HG02623 (cell line): Measurements from ENCODE around the gene CLCN6.

Experiments
- ATAC-seq: cut with Tn5 transposase; IDR thresholded peaks from one replicate; pipeline ENCODE4 v1.9.1; 2021; ENCODE audit warnings: moderate library complexity; ENCODE audit not compliant: unreplicated experiment

CLCN6 gene

DNA sequence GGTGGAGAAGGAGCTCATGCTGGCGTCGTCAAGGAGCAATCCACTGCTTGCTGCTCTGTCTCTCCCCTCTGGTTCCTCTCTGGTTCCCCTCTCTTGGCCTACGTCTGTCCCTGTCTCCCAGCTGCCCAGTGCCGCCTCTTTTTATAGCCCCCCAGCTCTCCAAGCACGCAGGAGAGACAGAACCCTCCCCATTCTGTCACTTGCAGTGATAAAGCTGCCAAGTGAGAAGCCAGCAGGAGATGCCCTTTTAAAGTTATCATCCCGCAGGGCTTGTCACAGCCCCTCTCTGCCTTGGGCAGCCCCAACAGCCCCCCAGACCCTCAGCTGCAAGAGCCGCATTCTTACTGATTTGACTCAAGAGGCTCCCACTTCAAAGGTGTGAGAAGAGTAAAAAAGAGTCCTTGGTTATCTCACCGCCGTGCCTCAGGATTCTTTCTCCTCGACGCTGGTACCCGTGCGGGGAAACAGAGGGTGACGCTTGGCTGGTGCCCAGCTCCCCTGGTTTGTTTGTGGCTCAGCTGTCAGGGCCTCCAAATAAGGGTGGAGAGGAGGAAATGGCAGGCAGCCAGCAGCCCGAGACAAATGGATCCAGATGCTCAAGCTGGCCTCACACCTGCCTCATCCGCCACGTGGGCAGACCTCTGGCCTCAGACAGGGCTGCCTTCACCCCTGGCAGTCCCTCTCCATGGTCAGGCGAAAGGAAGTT lies 41.8 kb downstream of the CLCN6 start, which contains the start of gene NPPA:
NPPA (minus strand) TSS at position 117 of the 706 bp plus-strand sequence; CDS start at position 18, 99 bp downstream.
- ATAC-seq = no peak

DNA sequence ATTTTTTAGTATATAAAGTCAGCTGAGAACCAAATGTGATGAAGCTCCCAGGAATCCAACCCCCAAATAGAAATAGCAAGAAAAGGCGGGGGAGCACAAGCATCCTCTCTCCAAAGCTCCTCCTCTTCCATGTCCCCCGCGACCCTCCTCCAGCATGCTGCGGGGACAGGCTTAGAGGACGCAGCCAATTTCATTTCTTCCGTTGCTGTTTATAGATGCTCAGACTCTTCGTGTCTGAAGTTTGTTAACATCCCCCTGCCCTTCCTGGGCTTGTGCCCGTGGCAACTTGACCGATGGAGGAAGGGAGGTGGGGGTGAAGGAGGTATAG lies 42.3 kb downstream of the CLCN6 start:
- ATAC-seq = no peak

DNA sequence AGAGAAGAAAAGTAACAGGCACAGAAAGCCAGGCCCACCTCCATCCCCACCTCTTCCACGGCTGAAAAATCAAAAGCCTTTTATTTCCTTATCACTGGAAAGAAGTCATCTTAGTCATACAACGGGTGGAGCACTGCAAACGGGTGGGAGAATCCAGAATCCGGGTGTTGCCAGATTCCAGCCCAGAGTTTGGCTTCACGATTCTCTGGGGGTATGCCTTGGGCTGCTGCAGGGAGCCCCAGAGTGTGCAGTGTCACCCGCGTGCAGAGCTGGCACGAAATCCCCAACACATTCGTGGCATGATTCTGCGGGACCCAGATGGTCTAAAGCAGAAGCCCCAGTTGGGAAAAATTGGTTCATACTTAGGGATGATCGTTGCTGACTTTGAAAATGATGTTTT lies 44.2 kb downstream of the CLCN6 start:
- no peak for ATAC-seq

DNA sequence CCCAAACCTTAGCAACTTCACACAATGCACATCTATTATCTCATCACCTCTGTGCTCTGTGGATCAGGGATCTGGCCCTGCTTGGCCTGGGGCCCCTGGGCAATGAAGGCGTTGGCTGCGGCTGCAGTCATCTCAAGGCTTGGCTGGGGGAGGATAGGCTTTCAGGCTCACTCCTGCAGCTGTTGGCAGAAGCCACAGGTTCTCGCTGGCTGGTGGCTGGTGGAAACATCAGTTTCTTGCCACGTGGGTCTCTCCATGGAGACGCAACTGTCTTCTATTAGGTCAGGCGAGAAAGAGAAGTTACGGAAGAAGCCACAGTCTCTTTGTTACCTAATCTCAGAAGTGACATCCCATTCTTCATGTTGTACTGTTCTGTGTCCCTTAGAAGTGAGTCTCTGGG lies 45.2 kb downstream of the CLCN6 start:
- no peak for ATAC-seq

DNA sequence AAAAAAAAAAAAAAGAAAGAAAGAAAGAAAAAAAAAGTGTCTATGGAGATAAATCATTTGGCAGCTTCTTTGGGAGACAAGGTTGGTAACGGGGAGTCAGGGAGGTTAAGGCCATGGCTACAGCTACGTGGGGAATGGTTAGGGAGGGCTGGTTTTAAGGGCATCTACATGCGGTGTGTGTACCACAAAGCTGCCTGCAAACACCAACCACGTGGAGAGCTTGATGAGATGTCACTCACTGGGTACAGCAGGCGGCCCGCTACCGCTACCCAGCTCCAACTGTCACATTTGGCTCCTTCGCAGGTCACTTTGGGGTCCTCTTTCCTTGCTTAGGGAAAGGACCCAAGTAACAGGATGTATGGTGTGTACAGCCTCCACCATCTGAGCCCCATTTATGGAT lies 48.5 kb downstream of the CLCN6 start:
- no peak for ATAC-seq

DNA sequence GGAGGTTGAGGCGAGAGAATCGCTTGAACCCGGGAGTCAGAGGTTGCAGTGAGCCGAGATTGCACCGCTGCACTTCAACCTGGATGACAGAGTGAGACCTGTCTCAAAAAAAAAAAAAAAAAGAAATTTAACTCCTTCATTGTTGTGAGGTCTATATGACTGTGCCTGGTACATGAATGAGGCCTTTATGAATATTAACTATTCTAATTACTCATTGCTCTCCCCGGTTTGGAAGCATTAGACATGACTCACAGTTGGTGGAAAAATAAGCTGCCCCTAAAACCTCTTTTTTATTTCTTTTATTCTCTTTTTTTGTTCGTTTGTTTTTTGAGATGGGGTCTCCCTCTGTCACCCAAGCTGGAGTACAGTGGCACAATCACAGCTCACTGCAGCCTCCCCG lies 49.4 kb downstream of the CLCN6 start:
- ATAC-seq = no peak

DNA sequence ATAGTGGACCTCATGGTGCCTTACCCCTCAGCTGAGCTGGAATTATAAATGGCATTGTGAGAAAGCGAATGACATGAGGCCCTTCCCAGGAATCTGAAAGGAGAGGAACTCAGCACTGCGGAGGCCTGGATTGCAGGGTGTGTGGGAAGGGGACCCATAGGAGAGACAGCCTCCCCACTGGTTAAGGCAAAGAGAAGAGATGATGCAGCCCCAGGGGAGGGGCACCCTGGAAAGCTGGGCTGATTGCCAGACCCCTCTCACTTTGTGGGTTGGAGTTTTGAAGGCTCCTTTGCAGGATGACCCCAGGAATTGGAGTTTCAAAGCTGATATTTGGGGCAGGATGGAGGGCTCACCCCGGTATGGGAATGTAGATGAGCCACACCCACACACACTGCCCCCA lies 50.7 kb downstream of the CLCN6 start:
- no peak for ATAC-seq

DNA sequence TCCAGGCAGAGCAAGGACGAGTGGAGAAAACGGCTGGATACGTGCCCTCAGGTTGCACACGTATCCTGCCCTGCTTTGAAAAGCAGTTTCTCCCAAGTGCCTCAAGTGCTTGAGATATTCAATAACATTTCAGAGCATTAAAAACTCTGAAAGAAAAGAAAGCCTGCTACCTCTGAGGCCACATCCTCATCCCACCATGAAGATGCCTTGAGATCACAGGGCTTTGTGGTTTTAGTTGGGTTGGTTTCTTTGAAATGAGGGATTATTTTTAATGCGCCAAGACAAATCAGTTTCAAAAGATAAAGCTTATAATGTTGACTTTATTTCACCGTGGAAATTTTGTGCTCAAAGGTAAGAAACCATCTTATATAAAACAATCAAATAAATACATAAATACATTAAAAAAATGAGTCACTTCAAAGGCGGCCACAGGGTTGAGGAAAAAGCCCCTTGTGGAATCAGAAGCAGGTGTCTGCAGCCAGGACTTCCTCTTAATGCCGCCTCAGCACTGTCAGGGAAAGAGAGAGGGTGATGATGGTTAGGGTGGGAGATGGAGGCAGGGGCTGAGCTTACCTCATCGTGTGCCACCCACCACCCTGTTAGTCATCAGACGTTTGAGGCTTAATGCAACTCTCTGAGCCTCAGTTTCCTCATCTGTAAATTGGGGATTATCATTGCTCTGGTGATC lies 51.3 kb downstream of the CLCN6 start:
- no peak for ATAC-seq

DNA sequence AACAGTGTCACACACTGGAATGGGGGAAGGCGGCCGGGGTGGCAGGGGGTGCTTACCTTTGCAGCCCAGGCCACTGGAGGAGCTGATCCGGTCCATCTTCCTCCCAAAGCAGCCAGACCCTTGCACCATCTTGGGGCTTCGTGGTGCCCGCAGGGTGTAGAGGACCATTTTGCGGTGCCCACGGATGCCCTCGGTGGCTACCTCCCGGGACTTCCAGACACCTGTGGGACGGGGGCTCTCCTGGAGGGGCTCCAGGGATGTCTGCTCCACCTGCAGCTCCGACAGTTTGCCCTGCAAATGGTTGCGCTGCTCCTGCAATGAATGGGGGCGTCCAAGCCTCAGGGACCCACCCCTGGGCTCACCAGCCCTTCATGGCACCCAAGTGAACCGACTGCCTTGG lies 52.2 kb downstream of the CLCN6 start:
- ATAC-seq = no peak

DNA sequence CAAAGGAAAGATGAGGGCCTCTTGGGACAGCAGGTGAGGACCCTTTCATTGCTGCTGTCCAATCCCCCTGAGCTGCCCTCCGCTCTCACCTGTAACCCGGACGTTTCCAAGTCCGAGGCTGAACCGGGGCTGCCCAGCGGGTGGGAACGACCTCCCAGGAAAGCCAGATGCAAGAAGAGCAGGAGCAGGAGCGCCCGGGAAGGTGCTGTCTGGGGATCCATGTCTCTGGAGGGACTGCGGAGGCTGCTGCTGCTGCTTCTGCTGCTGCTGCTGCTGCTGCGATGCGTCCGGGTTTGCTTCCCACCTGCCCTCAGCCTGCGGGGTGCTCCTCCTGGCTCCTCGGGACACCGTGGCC lies 52.6 kb downstream of the CLCN6 start, which contains the start of gene NPPB:
NPPB (minus strand) TSS at position 333 of the 355 bp plus-strand sequence; CDS start at position 221, 112 bp downstream.
- ATAC-seq = no peak

DNA sequence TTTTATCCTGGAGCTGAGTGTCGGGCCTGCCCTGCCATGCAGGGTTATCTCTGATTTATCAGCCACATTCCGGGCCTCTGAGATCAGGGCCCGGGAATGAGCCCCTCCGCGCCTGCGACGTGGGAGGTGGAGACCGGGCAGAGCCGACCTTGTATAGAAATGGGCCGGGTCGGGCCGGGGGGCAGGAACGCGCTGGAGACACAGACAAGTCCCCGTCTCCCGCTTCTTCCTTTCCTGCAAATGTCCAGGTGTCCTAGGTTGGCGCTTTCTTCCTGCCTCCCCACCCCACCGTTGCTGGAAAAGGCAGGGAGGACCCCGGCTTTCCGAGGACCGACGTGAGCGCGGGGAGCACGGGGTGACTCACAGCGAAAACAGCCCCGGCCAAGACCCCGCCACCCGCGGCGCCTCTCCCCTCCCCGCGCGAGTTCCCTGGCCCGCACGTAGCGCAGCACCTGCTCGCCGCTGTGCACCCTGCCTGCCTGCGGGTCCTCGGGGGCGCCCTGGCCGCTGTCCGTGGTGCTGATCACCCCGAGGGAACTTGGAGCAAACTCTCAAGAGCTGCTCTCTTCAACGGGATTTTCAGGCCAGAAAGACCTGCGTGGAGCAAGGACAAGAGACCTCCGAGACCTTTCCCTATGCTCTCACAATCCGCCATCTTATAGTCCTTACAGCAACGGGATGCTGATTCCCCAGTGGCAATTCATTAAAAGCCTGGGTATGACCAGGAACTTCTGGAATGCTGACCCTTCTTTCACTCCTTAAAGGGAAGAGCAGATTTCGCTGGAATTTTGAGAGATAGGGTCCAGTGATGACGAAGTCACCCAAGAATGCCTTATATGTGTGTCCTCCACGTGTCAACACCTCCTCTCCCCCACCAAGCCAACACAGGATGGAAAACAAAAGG lies 53.2 kb downstream of the CLCN6 start:
- ATAC-seq = no peak

DNA sequence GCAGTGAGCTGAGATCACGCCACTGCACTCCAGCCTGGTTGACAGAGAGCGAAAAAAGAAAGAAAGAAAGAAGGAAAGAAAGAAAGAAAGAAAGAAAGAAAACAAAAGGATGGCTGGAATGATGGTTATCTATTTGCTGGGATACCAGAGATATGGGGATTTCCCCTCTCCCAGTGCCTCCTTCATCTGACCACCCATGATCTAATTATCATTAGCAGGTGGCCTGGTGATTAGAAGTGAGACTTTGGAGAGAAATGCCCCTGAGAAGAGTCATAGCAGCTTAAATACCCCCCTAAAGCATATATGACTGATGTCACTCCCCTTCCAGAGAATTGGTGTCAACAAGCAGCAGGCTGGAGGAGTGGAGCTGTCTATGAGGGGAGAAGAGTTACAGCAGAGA lies 54.1 kb downstream of the CLCN6 start:
- ATAC-seq = no peak

DNA sequence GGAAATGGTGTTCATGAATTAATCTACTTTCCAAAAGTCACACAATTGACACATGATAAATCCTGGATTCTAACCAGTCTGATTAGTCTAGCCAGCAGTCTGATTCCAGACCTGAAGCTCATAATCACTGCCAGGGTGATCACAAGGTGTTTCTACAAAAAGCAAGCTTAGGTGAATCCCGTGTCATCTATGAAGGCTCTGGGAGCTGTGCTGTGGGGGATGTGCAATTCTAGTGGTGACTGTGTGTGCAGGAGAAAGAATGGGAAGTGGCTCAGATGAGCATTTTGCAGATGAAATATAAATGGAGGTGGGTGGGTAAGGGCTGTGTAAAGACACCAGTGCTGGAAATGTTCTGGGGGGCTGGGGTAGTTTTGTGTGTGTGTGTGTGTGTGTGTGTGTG lies 54.6 kb downstream of the CLCN6 start:
- no peak for ATAC-seq

DNA sequence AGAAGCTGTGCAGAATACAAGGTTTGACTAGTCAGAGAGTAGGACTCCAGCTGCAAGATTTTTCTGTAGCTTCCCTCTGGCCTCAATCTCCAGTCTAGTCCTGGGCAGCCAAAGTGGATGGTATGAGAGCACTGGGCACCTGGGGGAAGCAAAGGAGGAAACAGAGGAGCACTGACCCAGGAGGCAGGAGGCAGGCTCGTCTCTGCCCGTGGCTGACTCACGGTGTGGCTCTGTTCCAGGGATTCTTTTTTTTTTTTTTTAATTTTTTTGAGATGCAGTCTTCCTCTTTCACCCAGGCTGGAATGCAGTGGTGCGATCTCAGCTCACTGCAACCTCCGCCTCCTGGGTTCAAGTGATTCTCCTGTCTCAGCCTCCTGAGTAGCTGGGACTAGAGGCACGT lies 56.9 kb downstream of the CLCN6 start:
- ATAC-seq = no peak

DNA sequence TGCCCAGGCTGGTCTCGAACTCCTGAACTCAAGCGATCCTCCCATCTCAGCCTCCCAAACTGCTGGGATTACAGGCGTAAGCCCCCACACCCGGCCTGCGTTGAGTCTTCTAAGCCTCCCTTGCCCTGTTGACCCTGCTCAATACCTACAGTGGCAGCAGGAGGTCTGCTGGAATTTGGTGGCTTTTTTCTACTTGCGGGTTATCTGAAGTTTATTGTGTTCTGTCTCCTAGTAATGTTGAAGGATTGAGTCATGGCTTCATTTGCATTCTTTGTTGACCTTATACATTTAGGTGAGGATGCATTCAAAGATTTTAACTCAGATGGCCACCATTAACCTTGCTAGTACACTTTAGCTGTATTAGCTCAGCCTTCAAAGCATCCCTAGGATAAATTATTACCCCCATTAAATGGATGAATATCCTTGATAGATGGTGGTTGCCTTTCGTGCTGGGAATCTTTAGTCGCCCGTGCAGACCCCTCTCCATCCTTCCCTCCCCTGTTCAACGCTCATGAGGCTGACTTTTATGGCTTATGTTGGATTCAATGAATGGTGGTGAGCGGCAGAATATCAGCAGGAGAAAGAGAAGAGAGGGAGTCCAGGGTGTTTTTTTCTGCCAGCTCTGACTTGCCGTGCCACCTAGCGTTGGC lies 62.5 kb downstream of the CLCN6 start:
- no peak for ATAC-seq

DNA sequence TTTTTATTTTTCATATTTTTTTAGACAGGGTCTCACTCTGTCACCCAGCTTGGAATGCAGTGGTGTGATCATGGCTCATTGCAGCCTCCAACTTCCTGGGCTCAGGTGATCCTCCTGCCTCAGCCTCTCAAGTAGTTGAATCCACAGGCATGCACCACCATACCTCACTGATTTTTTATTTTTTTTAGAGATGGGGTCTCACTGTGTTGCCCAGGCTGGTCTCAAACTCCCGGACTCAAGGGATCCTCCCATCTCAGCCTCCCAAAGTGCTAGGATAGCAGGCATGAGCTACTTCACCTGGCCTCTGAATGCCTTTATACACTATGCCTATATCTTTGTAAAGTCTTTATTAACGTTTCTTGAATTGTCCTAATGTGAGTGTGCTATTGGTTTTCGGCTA lies 63.1 kb downstream of the CLCN6 start:
- no peak for ATAC-seq

DNA sequence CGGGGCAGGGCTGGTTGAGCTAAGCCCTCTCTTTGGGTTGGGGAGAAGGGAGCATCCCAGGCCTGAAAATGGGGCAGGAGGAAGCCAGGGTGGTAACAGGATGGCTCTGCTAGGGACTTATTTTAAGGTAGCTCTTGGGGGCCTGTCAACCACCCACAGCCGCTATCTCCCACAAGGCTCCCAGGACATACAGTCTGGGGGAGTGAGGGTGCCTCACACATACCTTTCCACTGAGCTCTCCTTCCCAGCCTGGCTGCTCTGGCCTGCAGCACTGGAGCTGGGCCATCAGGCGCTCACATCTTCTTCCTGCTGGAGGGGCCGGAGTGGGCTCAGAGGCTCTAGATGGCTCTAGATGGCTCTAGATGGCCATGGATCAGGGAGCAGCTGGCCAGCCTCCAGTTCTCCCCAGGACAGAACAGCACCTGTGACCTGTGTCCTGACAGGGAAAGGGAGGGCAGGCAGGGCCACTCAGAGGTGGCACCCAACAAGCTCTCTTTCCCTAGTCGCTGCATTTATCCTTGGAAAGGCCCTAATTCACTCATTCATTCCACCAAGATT lies 63.7 kb downstream of the CLCN6 start:
- ATAC-seq = no peak

DNA sequence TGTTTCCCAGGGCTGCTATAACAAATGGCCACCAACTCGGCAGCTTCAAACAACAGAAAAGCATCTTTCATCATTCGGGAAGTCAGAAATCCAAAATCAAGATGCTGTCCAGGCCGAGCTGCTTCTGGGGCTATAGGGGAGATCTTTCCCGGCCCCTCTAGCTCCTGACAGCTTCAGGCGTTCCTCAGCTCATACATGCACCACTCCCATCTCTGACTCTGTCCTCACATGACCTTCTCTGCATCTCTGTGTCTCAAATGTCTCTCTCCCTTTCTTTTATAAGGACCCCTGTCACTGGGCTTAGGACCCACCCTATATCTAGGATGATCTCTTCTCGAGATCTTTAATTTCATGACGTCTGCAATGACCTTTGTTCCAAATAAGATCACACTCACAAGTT lies 66.6 kb downstream of the CLCN6 start:
- ATAC-seq = no peak

DNA sequence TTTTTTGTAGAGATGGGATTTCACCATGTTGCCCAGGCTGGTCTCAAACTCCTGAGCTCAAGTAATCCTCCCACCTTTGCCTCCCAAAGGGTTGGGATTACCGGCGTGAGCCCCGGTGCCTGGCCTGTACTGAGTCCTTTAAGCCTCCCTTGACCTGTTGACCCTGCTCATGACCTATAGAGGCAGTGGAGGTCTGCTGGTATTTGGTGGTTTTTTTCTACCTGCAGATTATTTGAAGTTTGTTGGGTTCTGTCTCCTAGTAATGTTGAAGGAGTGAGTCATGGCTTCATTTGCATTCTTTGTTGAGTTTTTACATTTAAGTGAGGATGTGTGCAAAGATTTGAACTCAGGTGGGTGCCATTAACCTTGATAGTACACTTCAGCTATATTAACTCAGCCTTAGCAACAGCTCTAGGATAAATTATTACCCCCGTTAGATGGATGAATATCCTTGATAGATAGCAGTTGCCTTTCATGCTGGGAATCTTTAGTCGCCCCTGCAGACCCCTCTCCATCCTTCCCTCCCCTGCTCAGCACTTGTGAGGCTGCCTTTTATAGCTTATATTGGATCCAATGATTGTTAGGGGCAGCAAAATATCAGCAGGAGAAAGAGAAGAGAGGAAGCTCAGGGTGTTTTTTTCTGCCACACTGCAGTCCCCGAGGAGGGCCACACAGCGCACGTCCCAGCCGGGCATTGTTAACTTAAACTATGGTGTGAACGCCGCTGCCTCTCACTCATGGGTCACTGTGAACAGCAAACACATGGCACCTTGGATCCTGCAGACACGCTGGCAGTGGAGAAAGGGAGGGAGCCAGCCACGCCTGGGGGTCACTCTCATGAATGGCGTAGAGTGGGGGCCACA lies 67.6 kb downstream of the CLCN6 start:
- ATAC-seq = no peak

DNA sequence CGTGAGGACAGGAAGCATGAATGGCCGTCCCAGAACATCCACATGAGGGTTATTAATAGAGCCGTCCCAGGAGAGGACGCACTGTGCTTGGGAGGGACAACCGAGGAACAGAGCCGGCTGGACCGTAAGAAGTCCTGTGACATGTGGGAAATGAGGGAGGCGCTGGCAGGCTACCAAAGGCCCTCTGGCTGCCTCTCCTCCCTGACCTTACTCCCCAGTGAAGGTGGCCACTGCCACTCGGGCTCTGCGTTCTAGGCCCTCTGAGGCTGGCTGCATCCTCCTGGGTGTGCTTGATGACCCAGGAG lies 68.2 kb downstream of the CLCN6 start:
- ATAC-seq = no peak
